ENCODE data around the gene ISG15.

The ISG15 gene

GRCh38 chr1:980137-980571 lies 33.1 kb upstream of the ISG15 start:
- no peak overlapping the region for H3K27ac ChIP-seq
- no peaks in the 10 kb centered on the region for H3K9me3 ChIP-seq (ENCODE audit: severe bottlenecking)
- TF ChIP-seq CTCF (IDR thresholded peaks at IDR 0.05; ENCODE audit: low read depth, low read length): no peak
- no peak for DNase-seq
- H3K27me3 ChIP-seq (ENCODE audit: insufficient read depth, low read depth, severe bottlenecking): no peaks in the 10 kb centered on the region
- H3K4me3 ChIP-seq (ENCODE audit: low read depth, low read length): no peak overlapping the region
- H3K36me3 ChIP-seq: no peaks in the 10 kb centered on the region

- Histone ChIP-seq H3K27ac (no peak overlapping the region), H3K9me3 (ENCODE audit: severe bottlenecking) (no peaks in the 10 kb centered on the region), H3K36me3 (no peaks in the 10 kb centered on the region), H3K27me3 (ENCODE audit: insufficient read depth, low read depth, severe bottlenecking) (no peaks in the 10 kb centered on the region), H3K4me3 (ENCODE audit: low read depth, low read length) (no peak overlapping the region)
- TF ChIP-seq CTCF (IDR thresholded peaks at IDR 0.05; ENCODE audit: low read depth, low read length): no peak
- no peak for DNase-seq
Observed at GRCh38 chr1:980602-981395, 32.5 kb upstream of the ISG15 start.

GRCh38 chr1:981491-981954 lies 31.8 kb upstream of the ISG15 start:
- TF ChIP-seq CTCF (IDR thresholded peaks at IDR 0.05; ENCODE audit: low read depth, low read length): no peak
- Histone ChIP-seq H3K4me3 (ENCODE audit: low read depth, low read length) (no peak overlapping the region), H3K9me3 (ENCODE audit: severe bottlenecking) (no peaks in the 10 kb centered on the region), H3K36me3 (no peaks in the 10 kb centered on the region), H3K27ac (no peak overlapping the region), H3K27me3 (ENCODE audit: insufficient read depth, low read depth, severe bottlenecking) (no peaks in the 10 kb centered on the region)
- DNase-seq: no peak

- H3K36me3 ChIP-seq: no peaks in the 10 kb centered on the region
- H3K27ac ChIP-seq: no peak within 1 kb of the TSS
- DNase-seq: no peak
- H3K27me3 ChIP-seq (ENCODE audit: insufficient read depth, low read depth, severe bottlenecking): no peaks in the 10 kb centered on the region
- H3K4me3 ChIP-seq (ENCODE audit: low read depth, low read length): no peak within 1 kb of the TSS
- H3K9me3 ChIP-seq (ENCODE audit: severe bottlenecking): no peaks in the 10 kb centered on the region
- no peak for TF ChIP-seq CTCF (IDR thresholded peaks at IDR 0.05; ENCODE audit: low read depth, low read length)
Observed at GRCh38 chr1:981955-982558, 31.2 kb upstream of the ISG15 start, which contains the start of gene PERM1. Gene PERM1, minus strand, starts transcription at chr1:982093. Its CDS starts 1,064 bp downstream, at chr1:981029.

- H3K36me3 ChIP-seq: no peaks in the 10 kb centered on the region
- H3K27ac ChIP-seq: no peak overlapping the region
- no peaks in the 10 kb centered on the region for H3K9me3 ChIP-seq (ENCODE audit: severe bottlenecking)
- no peak for DNase-seq
- TF ChIP-seq CTCF (IDR thresholded peaks at IDR 0.05; ENCODE audit: low read depth, low read length): no peak
- no peak overlapping the region for H3K4me3 ChIP-seq (ENCODE audit: low read depth, low read length)
- H3K27me3 ChIP-seq (ENCODE audit: insufficient read depth, low read depth, severe bottlenecking): no peaks in the 10 kb centered on the region
Observed at GRCh38 chr1:982765-983436, 30.4 kb upstream of the ISG15 start.

Measured in WERI-Rb-1 (cell line).